T-helper 2 cell treated with Interferon-gamma antibody and Interleukin-4, amounts not matched to agents 5 μg/mL and 100 μg/mL, for 36 hours (primary cell): Measurements from ENCODE around the gene SMIM22.
A peak's percentile ranks its signal among the peaks of the same experiment; 100 is the strongest.

Experiments
- DNase-seq: peaks from one replicate; pipeline ENCODE4 v3.0.0; 2021; ENCODE audit warnings: low spot score
- H3K27ac Mint-ChIP-seq: one replicate; pipeline ENCODE4 v1.8.0; 2021; ENCODE audit warnings: mild to moderate bottlenecking, mixed read lengths
- H3K27me3 Mint-ChIP-seq: one replicate; pipeline ENCODE4 v1.8.0; 2021; ENCODE audit warnings: low read depth, mixed read lengths
- H3K36me3 Mint-ChIP-seq: one replicate; pipeline ENCODE4 v1.8.0; 2021; ENCODE audit warnings: low read depth, mixed read lengths
- H3K4me1 Mint-ChIP-seq: one replicate; pipeline ENCODE4 v1.8.0; 2021; ENCODE audit warnings: low read depth, mixed read lengths
- H3K4me3 Mint-ChIP-seq: one replicate; pipeline ENCODE4 v1.8.0; 2022; ENCODE audit warnings: mild to moderate bottlenecking, moderate library complexity, mixed read lengths
- H3K9me3 Mint-ChIP-seq: one replicate; pipeline ENCODE4 v1.8.0; 2021; ENCODE audit warnings: mixed read lengths

SMIM22 gene

GRCh38 chr16:4833584-4833983 lies 38.4 kb downstream of the SMIM22 start:
- Mint-ChIP-seq H3K36me3 (peaks cover 42% of the 10 kb centered on the region), H3K4me1 (no peaks in the 10 kb centered on the region), H3K27ac (no peak overlapping the region), H3K27me3 (no peaks in the 10 kb centered on the region), H3K9me3 (no peaks in the 10 kb centered on the region), H3K4me3 (no peak overlapping the region)
- no peak for DNase-seq

GRCh38 chr16:4836727-4837126 lies 41.6 kb downstream of the SMIM22 start:
- DNase-seq: no peak
- Mint-ChIP-seq H3K36me3 (peaks cover 48% of the 10 kb centered on the region), H3K27me3 (no peaks in the 10 kb centered on the region), H3K9me3 (no peaks in the 10 kb centered on the region), H3K27ac (peak overlapping the region; percentile 41), H3K4me3 (no peak overlapping the region), H3K4me1 (no peaks in the 10 kb centered on the region)

GRCh38 chr16:4837733-4838501 lies 42.7 kb downstream of the SMIM22 start:
- Mint-ChIP-seq H3K4me3 (no peak overlapping the region), H3K36me3 (peaks cover 40% of the 10 kb centered on the region), H3K4me1 (no peaks in the 10 kb centered on the region), H3K9me3 (no peaks in the 10 kb centered on the region), H3K27me3 (no peaks in the 10 kb centered on the region), H3K27ac (no peak overlapping the region)
- no peak for DNase-seq

GRCh38 chr16:4839942-4840341 lies 44.8 kb downstream of the SMIM22 start:
- H3K4me1 Mint-ChIP-seq: peaks cover 3% of the 10 kb centered on the region
- no peak overlapping the region for H3K27ac Mint-ChIP-seq
- no peak overlapping the region for H3K4me3 Mint-ChIP-seq
- H3K27me3 Mint-ChIP-seq: no peaks in the 10 kb centered on the region
- H3K36me3 Mint-ChIP-seq: peaks cover 56% of the 10 kb centered on the region
- H3K9me3 Mint-ChIP-seq: no peaks in the 10 kb centered on the region
- DNase-seq: no peak

- Mint-ChIP-seq H3K36me3 (peaks cover 63% of the 10 kb centered on the region), H3K9me3 (no peaks in the 10 kb centered on the region), H3K4me3 (no peak overlapping the region), H3K27ac (no peak overlapping the region), H3K27me3 (no peaks in the 10 kb centered on the region), H3K4me1 (peaks cover 10% of the 10 kb centered on the region)
- DNase-seq: no peak
Measured at GRCh38 chr16:4840984-4841383, 45.8 kb downstream of the SMIM22 start.
